ENCODE measurements around the gene EIF3K.
"Not testable (repeated sequence)": the region's sequence is repeated elsewhere in the genome, so short reads cannot be mapped to it uniquely, and the experiment has no call there.

The EIF3K gene

GRCh38 chr19:38617764-38618589 is 1.0 kb upstream of the EIF3K start, which contains the start of gene MAP4K1:
MAP4K1 (minus strand) TSS chr19:38617953; CDS start chr19:38617895, 58 bp downstream.
- no peaks in the 10 kb centered on the region for H3K9me3 ChIP-seq (ENCODE audit: control insufficient read depth in 1 of 2, low read length in 2 of 2)
- peak within 1 kb of the TSS; percentile 57 for H3K27ac ChIP-seq (ENCODE audit: low read depth, low read length)
- no peaks in the 10 kb centered on the region for H3K27me3 ChIP-seq (ENCODE audit: control insufficient read depth in 1 of 2, insufficient read depth in 2 of 2, low read length in 2 of 2)
- H3K36me3 ChIP-seq (ENCODE audit: control insufficient read depth in 1 of 2, insufficient read depth in 2 of 2, low read length in 2 of 2) = peaks cover 8 to 26% of the 10 kb centered on the region in 2 donors
- peaks cover 16 to 19% of the 10 kb centered on the region in 2 donors for H3K4me1 ChIP-seq (ENCODE audit: control insufficient read depth in 1 of 2, insufficient read depth in 2 of 2, low read length in 2 of 2)
- peak within 1 kb of the TSS; percentile 93 to 100 for H3K4me3 ChIP-seq (ENCODE audit: low read depth in 1 of 2, low read length in 2 of 2)
- H3K9ac ChIP-seq (ENCODE audit: low read depth in 1 of 2, low read length in 2 of 2) = peak within 1 kb of the TSS; percentile 57 to 76

- H3K27ac ChIP-seq (ENCODE audit: low read depth, low read length) = peak overlapping the region; percentile 74
- no peaks in the 10 kb centered on the region for H3K9me3 ChIP-seq (ENCODE audit: control insufficient read depth in 1 of 2, low read length in 2 of 2)
- H3K4me1 ChIP-seq (ENCODE audit: control insufficient read depth in 1 of 2, insufficient read depth in 2 of 2, low read length in 2 of 2) = peaks cover 16 to 19% of the 10 kb centered on the region in 2 donors
- peak overlapping the region; percentile 95 to 96 for H3K9ac ChIP-seq (ENCODE audit: low read depth in 1 of 2, low read length in 2 of 2)
- H3K36me3 ChIP-seq (ENCODE audit: control insufficient read depth in 1 of 2, insufficient read depth in 2 of 2, low read length in 2 of 2) = peaks cover 17 to 37% of the 10 kb centered on the region in 2 donors
- H3K4me3 ChIP-seq (ENCODE audit: low read depth in 1 of 2, low read length in 2 of 2) = peak overlapping the region; percentile 93 to 100
- no peaks in the 10 kb centered on the region for H3K27me3 ChIP-seq (ENCODE audit: control insufficient read depth in 1 of 2, insufficient read depth in 2 of 2, low read length in 2 of 2)
Observed at GRCh38 chr19:38619361-38620174, 580 bp downstream of the EIF3K start.

- Histone ChIP-seq H3K4me1 (ENCODE audit: control insufficient read depth in 1 of 2, insufficient read depth in 2 of 2, low read length in 2 of 2) (peaks cover 5 to 6% of the 10 kb centered on the region in 2 donors), H3K4me3 (ENCODE audit: low read depth in 1 of 2, low read length in 2 of 2) (no peak overlapping the region), H3K9me3 (ENCODE audit: control insufficient read depth in 1 of 2, low read length in 2 of 2) (no peaks in the 10 kb centered on the region), H3K27me3 (ENCODE audit: control insufficient read depth in 1 of 2, insufficient read depth in 2 of 2, low read length in 2 of 2) (no peaks in the 10 kb centered on the region), H3K36me3 (ENCODE audit: control insufficient read depth in 1 of 2, insufficient read depth in 2 of 2, low read length in 2 of 2) (peaks cover 39 to 87% of the 10 kb centered on the region in 2 donors), H3K27ac (ENCODE audit: low read depth, low read length) (no peak overlapping the region), H3K9ac (ENCODE audit: low read depth in 1 of 2, low read length in 2 of 2) (no peak overlapping the region)
Observed at GRCh38 chr19:38624822-38625221, 5.8 kb downstream of the EIF3K start.

GRCh38 chr19:38626401-38626800 is 7.4 kb downstream of the EIF3K start:
- H3K27ac ChIP-seq (ENCODE audit: low read depth, low read length) = no peak overlapping the region
- no peak overlapping the region for H3K4me3 ChIP-seq (ENCODE audit: low read depth in 1 of 2, low read length in 2 of 2)
- H3K4me1 ChIP-seq (ENCODE audit: control insufficient read depth in 1 of 2, insufficient read depth in 2 of 2, low read length in 2 of 2) = no peaks in the 10 kb centered on the region
- H3K9me3 ChIP-seq (ENCODE audit: control insufficient read depth in 1 of 2, low read length in 2 of 2) = no peaks in the 10 kb centered on the region
- H3K27me3 ChIP-seq (ENCODE audit: control insufficient read depth in 1 of 2, insufficient read depth in 2 of 2, low read length in 2 of 2) = no peaks in the 10 kb centered on the region
- H3K36me3 ChIP-seq (ENCODE audit: control insufficient read depth in 1 of 2, insufficient read depth in 2 of 2, low read length in 2 of 2) = peaks cover 35 to 88% of the 10 kb centered on the region in 2 donors
- H3K9ac ChIP-seq (ENCODE audit: low read depth in 1 of 2, low read length in 2 of 2) = no peak overlapping the region

GRCh38 chr19:38629568-38629967 is 10.6 kb downstream of the EIF3K start:
- Histone ChIP-seq H3K4me1 (ENCODE audit: control insufficient read depth in 1 of 2, insufficient read depth in 2 of 2, low read length in 2 of 2) (no peaks in the 10 kb centered on the region), H3K36me3 (ENCODE audit: control insufficient read depth in 1 of 2, insufficient read depth in 2 of 2, low read length in 2 of 2) (peaks cover 29 to 78% of the 10 kb centered on the region in 2 donors), H3K9me3 (ENCODE audit: control insufficient read depth in 1 of 2, low read length in 2 of 2) (no peaks in the 10 kb centered on the region), H3K27me3 (ENCODE audit: control insufficient read depth in 1 of 2, insufficient read depth in 2 of 2, low read length in 2 of 2) (no peaks in the 10 kb centered on the region), H3K27ac (ENCODE audit: low read depth, low read length) (no peak overlapping the region), H3K4me3 (ENCODE audit: low read depth in 1 of 2, low read length in 2 of 2) (no peak overlapping the region), H3K9ac (ENCODE audit: low read depth in 1 of 2, low read length in 2 of 2) (no peak overlapping the region)

GRCh38 chr19:38631301-38631700 is 12.3 kb downstream of the EIF3K start:
- Histone ChIP-seq H3K36me3 (ENCODE audit: control insufficient read depth in 1 of 2, insufficient read depth in 2 of 2, low read length in 2 of 2) (peaks cover 21 to 75% of the 10 kb centered on the region in 2 donors), H3K4me1 (ENCODE audit: control insufficient read depth in 1 of 2, insufficient read depth in 2 of 2, low read length in 2 of 2) (peaks cover 7 to 16% of the 10 kb centered on the region in 2 donors)
- H3K27me3 ChIP-seq (ENCODE audit: control insufficient read depth in 1 of 2, insufficient read depth in 2 of 2, low read length in 2 of 2); H3K27ac ChIP-seq (ENCODE audit: low read depth, low read length); H3K4me3 ChIP-seq (ENCODE audit: low read depth in 1 of 2, low read length in 2 of 2); H3K9me3 ChIP-seq (ENCODE audit: control insufficient read depth in 1 of 2, low read length in 2 of 2); H3K9ac ChIP-seq (ENCODE audit: low read depth in 1 of 2, low read length in 2 of 2): not testable (repeated sequence)

- peaks cover 17 to 69% of the 10 kb centered on the region in 2 donors for H3K36me3 ChIP-seq (ENCODE audit: control insufficient read depth in 1 of 2, insufficient read depth in 2 of 2, low read length in 2 of 2)
Observed at GRCh38 chr19:38631811-38632475, 13.0 kb downstream of the EIF3K start.

GRCh38 chr19:38632476-38633213 is 13.7 kb downstream of the EIF3K start:
- Histone ChIP-seq H3K9me3 (ENCODE audit: control insufficient read depth in 1 of 2, low read length in 2 of 2) (no peaks in the 10 kb centered on the region), H3K9ac (ENCODE audit: low read depth in 1 of 2, low read length in 2 of 2) (no peak overlapping the region), H3K4me3 (ENCODE audit: low read depth in 1 of 2, low read length in 2 of 2) (no peak overlapping the region), H3K27me3 (ENCODE audit: control insufficient read depth in 1 of 2, insufficient read depth in 2 of 2, low read length in 2 of 2) (no peaks in the 10 kb centered on the region), H3K4me1 (ENCODE audit: control insufficient read depth in 1 of 2, insufficient read depth in 2 of 2, low read length in 2 of 2) (peaks cover 12 to 20% of the 10 kb centered on the region in 2 donors), H3K27ac (ENCODE audit: low read depth, low read length) (no peak overlapping the region), H3K36me3 (ENCODE audit: control insufficient read depth in 1 of 2, insufficient read depth in 2 of 2, low read length in 2 of 2) (peaks cover 17 to 62% of the 10 kb centered on the region in 2 donors)

More at GRCh38 chr19:38631811-38632475, 13.0 kb downstream of the EIF3K start:
- H3K9ac ChIP-seq (ENCODE audit: low read depth in 1 of 2, low read length in 2 of 2); H3K4me3 ChIP-seq (ENCODE audit: low read depth in 1 of 2, low read length in 2 of 2); H3K27me3 ChIP-seq (ENCODE audit: control insufficient read depth in 1 of 2, insufficient read depth in 2 of 2, low read length in 2 of 2); H3K9me3 ChIP-seq (ENCODE audit: control insufficient read depth in 1 of 2, low read length in 2 of 2); H3K27ac ChIP-seq (ENCODE audit: low read depth, low read length): not testable (repeated sequence)
- peaks cover 12 to 20% of the 10 kb centered on the region in 2 donors for H3K4me1 ChIP-seq (ENCODE audit: control insufficient read depth in 1 of 2, insufficient read depth in 2 of 2, low read length in 2 of 2)

- H3K4me1 ChIP-seq (ENCODE audit: control insufficient read depth in 1 of 2, insufficient read depth in 2 of 2, low read length in 2 of 2) = peaks cover 12 to 20% of the 10 kb centered on the region in 2 donors
- H3K9ac ChIP-seq (ENCODE audit: low read depth in 1 of 2, low read length in 2 of 2) = peak overlapping the region; percentile 25 to 37
- H3K27ac ChIP-seq (ENCODE audit: low read depth, low read length) = peak overlapping the region; percentile 10
- peaks cover 6 to 46% of the 10 kb centered on the region in 2 donors for H3K36me3 ChIP-seq (ENCODE audit: control insufficient read depth in 1 of 2, insufficient read depth in 2 of 2, low read length in 2 of 2)
- H3K9me3 ChIP-seq (ENCODE audit: control insufficient read depth in 1 of 2, low read length in 2 of 2) = no peaks in the 10 kb centered on the region
- H3K4me3 ChIP-seq (ENCODE audit: low read depth in 1 of 2, low read length in 2 of 2) = no peak overlapping the region
- H3K27me3 ChIP-seq (ENCODE audit: control insufficient read depth in 1 of 2, insufficient read depth in 2 of 2, low read length in 2 of 2) = no peaks in the 10 kb centered on the region
Observed at GRCh38 chr19:38634757-38635482, 15.9 kb downstream of the EIF3K start.
